A549 treated with RU486 at 1 μM for 4 hours (cell line): ENCODE results near the gene LSG1. TPM values are rescaled to one million over a fixed set of nuclear protein-coding genes. Genes with fewer than 3 reads are reported as not detected.

Source experiments
- total RNA-seq: library from RNA; stranded (reverse); fragments of 200-300 nt; extraction: Qiagen RNA extraction; gene quantifications from 5 replicates; pipeline ENCODE4 v1.2.3, GENCODE V29; 2022; ENCODE audit warnings: low read depth

Gene LSG1
- total RNA-seq: 28.8 to 36.0 TPM (median 31.3 TPM) in 5 replicates

GRCh38 chr3:194671900-194672808 is at the start of gene LSG1:
TSS of gene LSG1 (minus strand) at chr3:194672191. CDS start at chr3:194672162, 29 bp downstream.

GRCh38 chr3:194685718-194686413 is 13.9 kb upstream of the LSG1 start, which contains the start of gene FAM43A:
TSS of gene FAM43A (plus strand) at chr3:194685883. CDS start at chr3:194686827, 944 bp downstream.

DNA sequence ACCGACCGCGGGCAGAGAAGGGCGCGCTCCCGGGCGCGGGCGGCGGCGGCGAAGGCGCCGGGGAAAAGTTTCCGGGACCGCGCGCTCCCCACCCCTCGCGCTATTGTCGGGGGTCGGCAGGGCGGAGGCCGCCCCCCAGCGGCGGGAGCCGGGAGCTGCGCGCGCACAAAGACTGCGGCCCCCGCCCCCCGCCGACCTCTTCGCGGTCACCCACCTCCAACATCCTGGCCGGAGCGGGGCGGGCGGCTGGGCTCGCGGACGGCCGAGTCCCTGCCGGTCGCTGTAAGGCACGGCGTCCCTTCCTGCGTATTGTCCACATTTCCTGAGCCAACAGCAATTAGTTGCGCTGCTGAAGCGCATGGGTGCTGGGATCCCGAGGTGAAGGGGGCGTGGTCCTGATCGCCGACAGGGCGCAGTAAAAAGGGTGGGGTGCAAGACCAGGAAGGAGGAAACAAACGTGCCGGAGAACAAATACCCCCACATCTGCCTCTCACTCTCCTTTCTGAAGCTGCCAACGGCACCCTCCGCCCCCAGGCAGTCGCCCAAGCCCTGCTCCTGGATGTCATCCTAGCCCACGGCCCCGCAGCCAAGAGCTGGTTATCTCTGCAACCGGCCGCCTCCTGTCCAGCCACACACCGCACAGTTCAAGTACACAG is 38.5 kb downstream of the LSG1 start, which contains the start of gene TMEM44:
Gene TMEM44, minus strand, starts transcription at position 71 of the 656 bp plus-strand sequence. CDS start 204 bp downstream, outside the sequence.

Other genes with a start within 250 kb of the LSG1 start
- 19.4 to 50.3 TPM (median 35.8 TPM) in 5 replicates for gene ATP13A3, start 185.2 kb downstream of the LSG1 start, total RNA-seq
- gene TMEM44, start 38.8 kb downstream of the LSG1 start, total RNA-seq: 8.8 to 11.3 TPM (median 10.5 TPM) in 5 replicates
- gene FAM43A, start 13.7 kb upstream of the LSG1 start, total RNA-seq: 2.3 to 5.9 TPM (median 4.9 TPM) in 5 replicates